HepG2 (cell line): ENCODE measurements around the gene DNMT3B. TPM values are rescaled to one million over a fixed set of nuclear protein-coding genes. Genes with fewer than 3 reads are reported as not detected.

ENCODE experiments used
- ATF7 ChIP-seq, 2 experiments: fragments of 450-650 bp in 1 of 2; sonication (generic) in 1 of 2; formaldehyde crosslinking in 1 of 2; IDR thresholded peaks; 2 replicates each; pipeline versions ENCODE4 v1.4.0 to v1.6.1; 2016 to 2020; ENCODE audit warnings: antibody characterized with exemption in 1 of 2, mild to moderate bottlenecking in 1 of 2, missing genetic modification reagents in 1 of 2
- GZF1 ChIP-seq: sonication (generic); formaldehyde crosslinking; IDR thresholded peaks from 2 replicates; pipeline ENCODE4 v1.5.1; 2020; ENCODE audit warnings: mild to moderate bottlenecking, missing genetic modification reagents
- HNF4G ChIP-seq, 2 experiments: sonication (generic) in 1 of 2; formaldehyde crosslinking in 1 of 2; IDR thresholded peaks; 2 replicates each; pipeline versions ENCODE4 v1.4.0 to v1.6.1; 2011 to 2020; ENCODE audit warnings: borderline replicate concordance in 2 of 2, low read depth in 2 of 2, mild to moderate bottlenecking in 2 of 2, low read length in 1 of 2, missing genetic modification reagents in 1 of 2, moderate library complexity in 1 of 2
- ISX ChIP-seq: sonication (generic); formaldehyde crosslinking; conservative IDR thresholded peaks from 2 replicates; pipeline ENCODE4 v1.5.0; 2020; ENCODE audit warnings: missing genetic modification reagents
- KDM5A ChIP-seq: fragments of 200-600 bp; sonication (generic); IDR thresholded peaks from 2 replicates; pipeline ENCODE4 v1.7.0; 2018; ENCODE audit warnings: antibody characterized with exemption, mild to moderate bottlenecking, low read length, borderline replicate concordance
- KLF9 ChIP-seq: IDR thresholded peaks from 2 replicates; pipeline ENCODE4 v1.6.1; 2016; ENCODE audit warnings: low read depth
- MXI1 ChIP-seq: IDR thresholded peaks from 3 replicates; pipeline ENCODE4 v1.6.1; 2012; ENCODE audit warnings: low read depth, low read length, inconsistent platforms, borderline replicate concordance
- MZF1 ChIP-seq: sonication (generic); formaldehyde crosslinking; IDR thresholded peaks from 2 replicates; pipeline ENCODE4 v1.8.1; 2023; ENCODE audit warnings: mild to moderate bottlenecking, missing genetic modification reagents, borderline replicate concordance
- RAD51 ChIP-seq: fragments of 450-650 bp; IDR thresholded peaks from 2 replicates; pipeline ENCODE4 v1.6.1; 2016; ENCODE audit warnings: borderline replicate concordance
- SP1 ChIP-seq, 2 experiments: fragments of 450-650 bp in 1 of 2; sonication (generic) in 1 of 2; formaldehyde crosslinking in 1 of 2; IDR thresholded peaks; 2 replicates each; pipeline versions ENCODE4 v1.4.0 to v1.6.1; 2016 to 2020; ENCODE audit warnings: missing genetic modification reagents in 1 of 2
- TARDBP ChIP-seq: sonication (generic); formaldehyde crosslinking; IDR thresholded peaks from 2 replicates; pipeline ENCODE4 v1.8.0; 2022; ENCODE audit warnings: mild to moderate bottlenecking, missing genetic modification reagents
- TCF7 ChIP-seq: sonication (generic); IDR thresholded peaks from 2 replicates; pipeline ENCODE4 v1.6.1; 2016; ENCODE audit warnings: antibody characterized with exemption, low read depth
- THAP11 ChIP-seq: IDR thresholded peaks from 2 replicates; pipeline ENCODE4 v1.6.1; 2016; ENCODE audit warnings: missing biosample characterization, missing genetic modification reagents
- ZFP82 ChIP-seq: sonication (generic); formaldehyde crosslinking; IDR thresholded peaks from 2 replicates; pipeline ENCODE4 v1.5.1; 2020; ENCODE audit warnings: mild to moderate bottlenecking, missing genetic modification reagents, borderline replicate concordance
- ZFP90 ChIP-seq: sonication (generic); formaldehyde crosslinking; IDR thresholded peaks from 2 replicates; pipeline ENCODE4 v1.8.0; 2022; ENCODE audit warnings: missing genetic modification reagents, mild to moderate bottlenecking, inconsistent platforms, borderline replicate concordance
- ZNF101 ChIP-seq: sonication (generic); formaldehyde crosslinking; IDR thresholded peaks from 2 replicates; pipeline ENCODE4 v1.4.0; 2020; ENCODE audit warnings: mild to moderate bottlenecking, low read depth, missing genetic modification reagents, borderline replicate concordance
- ZNF142 ChIP-seq: sonication (generic); formaldehyde crosslinking; IDR thresholded peaks from 2 replicates; pipeline ENCODE4 v1.4.0; 2020; ENCODE audit warnings: missing genetic modification reagents
- ZNF510 ChIP-seq: sonication (generic); formaldehyde crosslinking; IDR thresholded peaks from 2 replicates; pipeline ENCODE4 v1.4.0; 2020; ENCODE audit warnings: low read depth, mild to moderate bottlenecking, missing genetic modification reagents
- ZNF530 ChIP-seq: sonication (generic); formaldehyde crosslinking; IDR thresholded peaks from 2 replicates; pipeline ENCODE4 v1.5.0; 2020; ENCODE audit warnings: low read depth, mild to moderate bottlenecking, missing genetic modification reagents
- ZNF660 ChIP-seq: sonication (generic); formaldehyde crosslinking; IDR thresholded peaks from 2 replicates; pipeline ENCODE4 v1.5.1; 2020; ENCODE audit warnings: mild to moderate bottlenecking, low read depth, missing genetic modification reagents, borderline replicate concordance
- ZNF709 ChIP-seq: sonication (generic); formaldehyde crosslinking; IDR thresholded peaks from 2 replicates; pipeline ENCODE4 v1.5.0; 2020; ENCODE audit warnings: mild to moderate bottlenecking, missing genetic modification reagents
- polyA plus RNA-seq, 8 experiments: library from polyadenylated mRNA; depleted of rRNA in 3 of 8; stranded (reverse) in 7 of 8; unstranded in 1 of 8; fragments of >200 nt; fragmentation: Illumina TruSeq in 4 of 8; extraction: Trizol in 4 of 8; gene quantifications; 2 replicates each; pipeline versions ENCODE4 v1.2.1 to v1.2.3, GENCODE V29; 2011 to 2016; ENCODE audit warnings: low read depth in 4 of 8, missing spikeins in 1 of 8, mixed read lengths in 1 of 8; ENCODE audit not compliant: insufficient read depth in 1 of 8
- total RNA-seq, 5 experiments: library from RNA; depleted of rRNA; stranded (reverse); fragments of >200 nt; fragmentation: Illumina TruSeq; extraction: Trizol; gene quantifications; 2 replicates each; pipeline ENCODE4 v1.2.3, GENCODE V29; 2016; ENCODE audit warnings: low read depth in 1 of 5
- TF ChIP-seq, protein P1 (sequence below): sonication (generic); formaldehyde crosslinking; IDR thresholded peaks from 2 replicates; pipeline ENCODE4 v1.4.0; 2020; ENCODE audit warnings: mild to moderate bottlenecking, missing genetic modification reagents

DNMT3B gene
- total and polyA plus RNA-seq, 2 of the 13 experiments (the other 11 are each of a cell fraction or from before 2014, with no cell fraction given) = 3.8 to 13.9 TPM

GRCh38 chr20:32789896-32790750, 27.9 kb downstream of the DNMT3B start (continued):
- TF ChIP-seq ZFP82 (CRISPR knock-in tag) (no peak), ZNF709 (CRISPR knock-in tag) (no peak), RAD51 (no peak), HNF4G (IDR thresholded peaks at IDR 0.05; ENCODE audit: borderline replicate concordance, low read depth, low read length) (no peak), HNF4G (CRISPR knock-in tag; IDR thresholded peaks at IDR 0.05; ENCODE audit: borderline replicate concordance, low read depth) (no peak), SP1 (IDR thresholded peaks at IDR 0.05) (no peak), SP1 (CRISPR knock-in tag; IDR thresholded peaks at IDR 0.05) (no peak), KLF9 (CRISPR knock-in tag) (no peak), TARDBP (CRISPR knock-in tag) (no peak), ZNF660 (CRISPR knock-in tag) (no peak), TCF7 (no peak), ZNF101 (no peak), KDM5A (no peak), ISX (no peak), ZNF142 (CRISPR knock-in tag) (no peak), THAP11 (CRISPR knock-in tag) (peak; percentile 48; the same call in 1 of the 2 replicates), ZFP90 (CRISPR knock-in tag) (no peak), GZF1 (CRISPR knock-in tag) (0 out of 2 replicates have a peak, but pooled peaks have one; percentile 58), MZF1 (CRISPR knock-in tag) (0 out of 2 replicates have a peak, but pooled peaks have one; percentile 45), ZNF510 (CRISPR knock-in tag) (no peak; the same call in 1 of the 2 replicates), ATF7 (IDR thresholded peaks at IDR 0.05) (no peak), ATF7 (CRISPR knock-in tag; IDR thresholded peaks at IDR 0.05) (no peak), MXI1 (0 out of 3 replicates have a peak, but pooled peaks have one; percentile 18), ZNF530 (CRISPR knock-in tag) (no peak)
- TF ChIP-seq, protein P1, sequence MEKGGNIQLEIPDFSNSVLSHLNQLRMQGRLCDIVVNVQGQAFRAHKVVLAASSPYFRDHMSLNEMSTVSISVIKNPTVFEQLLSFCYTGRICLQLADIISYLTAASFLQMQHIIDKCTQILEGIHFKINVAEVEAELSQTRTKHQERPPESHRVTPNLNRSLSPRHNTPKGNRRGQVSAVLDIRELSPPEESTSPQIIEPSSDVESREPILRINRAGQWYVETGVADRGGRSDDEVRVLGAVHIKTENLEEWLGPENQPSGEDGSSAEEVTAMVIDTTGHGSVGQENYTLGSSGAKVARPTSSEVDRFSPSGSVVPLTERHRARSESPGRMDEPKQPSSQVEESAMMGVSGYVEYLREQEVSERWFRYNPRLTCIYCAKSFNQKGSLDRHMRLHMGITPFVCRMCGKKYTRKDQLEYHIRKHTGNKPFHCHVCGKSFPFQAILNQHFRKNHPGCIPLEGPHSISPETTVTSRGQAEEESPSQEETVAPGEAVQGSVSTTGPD (CRISPR knock-in tag) = no peak
